HG02852 (cell line): ENCODE results near the gene CRYGN.
A peak's percentile ranks its signal among the peaks of the same experiment; 100 is the strongest.

Experiments
- ATAC-seq: cut with Tn5 transposase; IDR thresholded peaks from one replicate; pipeline ENCODE4 v1.9.1; 2021; ENCODE audit warnings: mild to moderate bottlenecking, moderate library complexity; ENCODE audit not compliant: unreplicated experiment

CRYGN gene

DNA sequence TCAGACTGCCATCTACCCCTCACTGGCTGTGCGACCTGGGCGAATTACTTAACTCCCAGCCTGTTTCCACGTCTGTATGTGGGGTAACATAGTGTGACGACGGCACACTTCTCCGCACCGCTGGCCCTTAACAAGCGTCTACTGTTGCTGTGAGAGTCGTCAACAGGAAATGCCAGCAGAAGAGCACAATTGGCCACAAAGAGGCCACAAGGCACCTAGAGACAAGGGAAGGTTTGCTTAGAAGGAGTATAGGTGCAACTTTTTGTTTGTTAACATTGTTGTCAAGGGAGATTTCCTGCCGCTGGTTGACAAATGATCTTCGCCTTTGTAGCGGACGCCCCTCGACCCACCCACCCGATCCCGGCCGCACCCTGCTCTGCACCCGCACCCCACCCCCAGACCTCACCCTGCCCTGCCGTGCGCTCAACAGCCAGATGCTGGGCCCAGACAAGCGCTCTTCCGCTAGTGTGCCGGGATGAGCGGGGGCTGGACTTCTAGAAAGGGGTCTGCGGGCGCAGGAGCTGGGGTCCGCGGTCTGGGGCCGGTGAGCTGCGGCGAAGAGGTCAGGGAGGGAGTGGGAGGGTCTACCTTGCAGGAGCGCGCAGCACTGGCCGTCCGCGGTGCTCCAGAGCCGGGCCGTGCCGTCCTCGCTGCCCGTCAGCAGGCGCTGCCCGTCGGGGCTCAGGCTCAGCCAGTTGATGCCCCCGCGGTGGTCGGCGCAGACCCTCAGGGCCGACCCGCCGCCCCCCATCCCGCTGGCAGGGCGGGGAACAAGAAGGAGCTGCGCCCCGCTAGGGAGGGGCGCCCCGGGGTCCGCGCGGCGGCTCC is 30.9 kb downstream of the CRYGN start:
- no peak for ATAC-seq

DNA sequence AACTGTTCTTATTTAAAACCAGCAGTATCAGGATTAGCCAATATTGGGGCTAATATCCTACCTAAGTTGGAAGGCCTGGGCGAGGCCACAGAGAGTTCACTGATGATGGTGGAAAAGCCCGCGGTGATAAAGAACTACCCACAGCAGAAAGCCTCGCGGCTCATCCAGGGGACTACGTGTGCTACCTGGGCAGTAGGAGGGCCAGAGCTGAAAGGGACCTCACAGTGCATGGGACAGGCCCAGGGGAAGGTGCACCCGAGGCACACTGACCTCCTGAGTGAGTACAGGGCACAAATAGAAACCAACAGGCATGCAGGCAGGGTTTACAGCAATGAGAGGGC is 31.5 kb downstream of the CRYGN start:
- ATAC-seq = no peak

DNA sequence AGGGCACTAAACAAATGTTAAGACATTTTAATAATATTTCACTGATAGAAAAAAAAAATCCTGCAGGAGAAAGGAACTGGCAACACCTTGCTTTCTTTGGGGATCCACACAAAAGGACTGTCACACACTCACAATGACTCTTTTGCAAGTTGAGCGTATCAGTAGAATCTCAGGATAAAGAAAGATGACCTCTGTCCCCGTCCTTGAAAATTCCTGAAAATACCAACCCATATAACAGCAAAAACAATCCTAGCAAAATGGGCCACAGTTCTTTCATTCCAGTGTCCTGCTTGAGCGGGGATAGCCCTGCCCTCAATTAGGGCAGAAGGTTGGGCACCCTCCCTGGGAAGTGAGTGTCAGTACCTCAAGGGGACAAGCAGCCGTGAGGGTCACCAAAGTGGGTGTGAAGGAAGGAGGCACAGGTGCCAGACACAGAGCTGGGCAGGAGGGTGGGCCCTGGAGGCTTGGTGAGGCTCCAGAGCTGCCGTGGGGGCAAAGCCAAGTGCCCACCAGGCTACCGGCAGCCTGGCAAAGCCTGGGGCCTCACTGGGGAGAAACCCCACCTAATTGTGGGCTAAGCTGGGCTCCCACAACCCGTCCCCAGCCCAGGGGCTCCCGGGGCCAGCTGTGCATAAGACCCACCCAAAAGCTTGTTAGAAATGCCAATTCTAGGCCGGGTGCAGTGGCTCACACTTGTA is 32.9 kb downstream of the CRYGN start:
- ATAC-seq = no peak

DNA sequence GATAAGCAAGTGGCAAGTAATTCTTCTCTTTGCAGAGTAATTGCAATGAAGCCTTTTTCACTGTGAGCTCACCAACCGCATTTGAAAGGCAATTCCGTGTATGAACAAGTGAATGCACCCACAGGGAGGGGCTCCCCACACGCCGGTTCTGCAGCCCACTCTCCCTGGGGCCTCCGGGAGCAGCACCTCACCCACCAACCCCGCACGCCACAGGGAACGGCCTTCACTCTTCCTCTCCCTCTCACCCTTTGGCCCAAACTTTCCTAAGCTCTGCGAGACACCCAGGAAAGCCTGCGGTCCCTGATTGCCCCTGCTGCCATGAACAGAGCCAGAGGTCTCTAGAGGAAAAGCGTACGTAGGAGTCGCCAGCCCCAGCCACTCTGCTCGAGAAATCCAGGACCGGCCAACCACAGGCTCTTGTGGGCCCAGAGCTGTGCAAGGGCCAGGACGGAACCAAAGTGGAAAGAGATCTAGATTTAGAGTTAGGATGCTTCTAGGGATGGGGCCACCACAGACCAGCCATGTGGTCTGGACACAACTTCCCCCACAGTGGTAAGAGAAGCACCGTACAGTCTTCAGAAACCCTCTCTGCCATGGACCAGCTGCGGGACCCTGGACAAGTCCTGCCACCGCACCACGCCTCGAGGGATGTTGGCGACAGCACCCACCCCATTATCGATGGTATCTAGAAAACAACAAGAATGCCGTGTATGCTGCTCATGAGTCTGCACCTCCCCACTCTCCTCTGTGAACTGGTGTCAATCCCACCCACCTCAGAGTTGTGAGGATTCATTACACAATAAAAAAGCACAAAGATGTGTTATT is 33.7 kb downstream of the CRYGN start:
- ATAC-seq = no peak

DNA sequence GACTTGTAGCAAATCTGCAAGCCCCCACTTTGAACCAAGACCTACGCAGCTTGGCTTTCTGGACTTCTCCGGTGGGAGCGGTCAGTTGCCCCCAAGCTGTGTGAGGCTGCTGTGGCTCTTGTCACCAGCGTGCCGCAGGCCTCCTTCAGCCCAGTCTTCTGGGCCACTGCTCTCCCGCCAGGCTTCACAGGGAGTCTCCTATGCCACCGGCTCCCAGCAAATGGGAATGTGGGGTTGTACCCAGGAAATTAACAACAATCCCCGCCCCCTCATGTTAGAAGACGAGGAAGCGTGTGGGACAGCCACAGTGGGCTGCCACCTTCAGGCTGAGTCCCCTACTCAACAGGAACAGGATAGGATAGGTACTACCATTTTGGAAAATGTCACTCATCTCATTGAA is 34.4 kb downstream of the CRYGN start:
- no peak for ATAC-seq

DNA sequence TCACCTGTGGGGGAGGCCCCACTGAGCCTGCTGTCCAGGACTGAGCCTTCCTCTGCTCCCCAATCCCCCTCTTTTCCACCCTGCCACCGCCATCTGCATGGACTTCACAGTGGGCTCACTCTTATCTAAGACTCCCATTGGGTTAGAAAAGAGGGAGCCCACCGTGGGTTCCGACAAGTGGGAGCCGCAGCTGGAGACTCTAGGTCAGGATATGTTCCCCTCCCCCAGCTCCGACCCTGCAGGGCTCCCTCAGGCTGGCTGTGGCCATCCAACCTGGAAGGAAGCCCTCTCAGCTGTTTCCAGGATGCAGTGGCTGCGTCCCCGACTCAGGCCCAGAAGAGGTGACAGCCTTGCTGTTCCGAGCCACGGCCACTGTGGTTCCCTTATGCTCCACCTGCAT is 34.9 kb downstream of the CRYGN start:
- ATAC-seq = no peak

DNA sequence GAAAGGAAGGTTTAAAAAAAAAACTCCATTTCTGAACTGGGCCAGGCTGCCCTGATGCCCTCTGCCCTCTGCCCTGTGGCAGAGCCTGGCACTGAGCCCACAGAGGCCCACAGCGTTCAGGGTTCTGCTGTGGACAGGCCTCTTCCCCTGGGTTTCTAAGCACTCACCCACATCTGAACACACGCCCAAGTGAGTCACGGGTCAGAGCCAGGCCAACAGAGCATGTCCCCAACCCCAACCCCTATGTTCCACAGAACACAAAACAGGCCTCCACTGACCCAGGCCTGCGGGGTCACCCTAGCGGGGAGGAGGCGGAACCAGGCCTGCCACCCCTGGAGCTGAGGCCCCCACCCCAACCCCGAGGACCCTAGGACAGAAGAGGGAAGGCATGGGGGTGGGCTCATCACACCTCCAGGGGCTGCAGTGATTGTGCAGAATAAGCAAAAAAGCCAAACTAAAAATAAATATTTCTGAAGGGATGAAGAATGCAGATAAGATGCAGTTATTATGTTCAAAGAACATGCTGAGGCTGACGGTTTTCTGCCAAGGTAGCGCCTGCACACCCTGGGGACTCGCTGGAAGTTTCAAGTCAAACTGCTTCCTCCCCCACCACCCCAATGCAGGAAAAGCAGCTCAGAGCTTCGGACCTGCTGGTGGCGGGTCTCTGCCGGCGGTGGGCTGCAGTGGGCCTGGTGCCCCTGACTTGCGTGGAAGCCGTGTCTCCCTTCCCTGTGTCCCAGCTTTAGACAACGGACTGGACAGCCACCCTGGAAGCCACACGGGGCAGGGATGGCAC is 35.5 kb downstream of the CRYGN start:
- no peak for ATAC-seq

DNA sequence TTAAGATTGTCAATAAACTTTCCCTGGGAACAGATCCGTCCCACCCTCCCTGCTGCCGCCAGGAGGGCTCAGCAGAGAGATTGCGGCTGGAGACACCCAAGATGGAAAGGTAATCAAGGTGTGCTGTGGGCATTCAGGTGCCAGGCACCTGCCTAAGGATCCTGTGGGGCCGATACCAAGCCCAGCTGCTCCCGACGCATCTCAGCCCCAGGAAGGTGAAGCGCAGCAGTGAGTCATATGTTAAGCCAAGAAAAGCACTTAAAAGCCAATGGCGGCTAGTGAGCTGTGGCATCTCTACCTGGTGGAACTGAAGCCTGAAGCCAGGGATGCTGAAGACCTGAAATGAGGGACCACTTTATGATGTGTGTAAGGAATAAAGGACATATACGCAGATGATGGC is 36.2 kb downstream of the CRYGN start:
- ATAC-seq = no peak

DNA sequence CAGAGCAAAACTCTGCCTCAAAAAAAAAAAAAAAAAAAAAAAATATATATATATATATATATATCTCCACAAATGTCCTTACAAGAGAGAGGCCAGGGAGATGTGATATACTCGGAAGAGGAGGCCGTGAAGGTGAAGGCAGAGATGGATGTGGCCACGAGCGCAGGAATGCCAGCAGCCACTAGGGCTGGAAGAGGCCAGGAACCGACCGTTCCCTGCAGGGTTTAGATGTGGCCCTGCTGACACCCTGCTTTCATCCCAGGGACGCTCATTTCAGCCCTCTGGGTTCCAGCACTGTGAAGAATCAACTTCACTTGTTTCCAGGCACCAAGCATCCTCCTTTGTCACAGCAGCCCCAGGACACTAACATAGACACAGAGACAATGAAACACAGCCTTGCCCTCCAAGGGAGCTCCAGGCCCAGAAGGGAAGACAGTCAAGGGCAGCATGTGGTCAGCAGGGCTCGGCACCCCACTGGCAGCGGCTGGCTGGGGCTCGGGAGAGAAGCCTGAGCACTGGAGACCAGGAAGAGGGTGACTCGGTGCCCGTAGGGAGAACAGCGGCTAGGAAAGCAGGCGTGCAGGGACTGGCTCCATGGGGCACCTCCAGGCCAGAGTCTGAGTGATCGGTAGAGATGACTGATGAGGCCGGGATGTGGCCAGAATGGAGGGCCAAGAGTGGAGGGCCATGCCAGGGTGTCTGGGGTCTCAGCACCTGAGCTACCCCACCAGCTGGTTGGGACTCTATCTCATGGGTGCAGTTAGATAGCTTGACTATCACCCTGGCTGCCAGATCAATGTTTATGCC is 37.7 kb downstream of the CRYGN start:
- ATAC-seq = no peak

DNA sequence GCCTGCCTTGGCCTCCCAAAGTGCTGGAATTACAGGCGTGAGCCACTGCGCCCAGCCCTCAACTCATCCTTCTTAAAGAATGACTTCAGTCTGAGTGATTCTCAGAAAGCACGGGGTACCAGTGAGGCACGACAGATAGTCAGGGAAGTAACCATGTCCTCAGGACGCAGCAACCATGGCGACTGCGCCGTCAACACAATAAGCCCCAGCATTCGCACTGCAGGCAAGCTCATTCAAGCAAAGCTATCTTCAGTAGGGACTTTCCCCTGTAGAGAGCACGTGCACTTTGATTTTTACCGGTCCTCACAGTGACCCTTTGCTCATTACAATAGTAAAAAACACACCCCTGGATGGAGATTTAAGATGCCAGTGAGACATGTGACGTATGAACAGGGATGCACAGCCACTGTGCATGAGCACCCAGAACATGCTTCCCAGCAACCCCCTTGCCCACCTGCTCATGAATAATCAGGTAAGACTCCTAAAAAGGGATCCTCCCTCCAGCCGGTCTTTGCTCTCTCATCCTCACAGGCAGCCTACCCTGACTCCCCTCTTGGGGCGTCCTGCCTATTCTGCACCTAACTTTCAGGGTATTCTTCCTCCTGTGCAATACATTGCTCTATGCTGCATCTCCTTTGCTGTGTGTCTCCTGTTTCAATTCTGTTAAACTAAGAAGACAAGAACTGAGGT is 39.2 kb downstream of the CRYGN start:
- peak; percentile 80 for ATAC-seq

DNA sequence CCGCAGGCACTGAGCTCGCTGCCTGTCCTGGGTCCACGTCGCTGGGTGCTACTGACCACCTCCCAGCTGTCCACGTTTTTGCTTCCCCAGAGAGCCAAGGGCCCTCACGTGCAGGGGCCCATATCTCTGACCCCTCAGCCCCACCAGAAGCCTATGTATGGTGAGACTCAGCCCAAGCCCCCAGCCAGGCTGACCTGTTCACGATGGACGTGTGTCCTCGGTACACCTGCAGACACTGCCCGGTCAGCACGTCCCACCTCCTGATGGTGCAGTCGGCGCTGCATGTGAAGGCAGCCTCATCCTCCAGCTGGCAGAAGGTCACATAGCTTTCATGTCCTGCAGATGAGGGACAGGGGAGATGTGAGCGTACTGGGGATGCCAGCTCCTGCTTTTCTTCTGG is 40.0 kb downstream of the CRYGN start:
- no peak for ATAC-seq

DNA sequence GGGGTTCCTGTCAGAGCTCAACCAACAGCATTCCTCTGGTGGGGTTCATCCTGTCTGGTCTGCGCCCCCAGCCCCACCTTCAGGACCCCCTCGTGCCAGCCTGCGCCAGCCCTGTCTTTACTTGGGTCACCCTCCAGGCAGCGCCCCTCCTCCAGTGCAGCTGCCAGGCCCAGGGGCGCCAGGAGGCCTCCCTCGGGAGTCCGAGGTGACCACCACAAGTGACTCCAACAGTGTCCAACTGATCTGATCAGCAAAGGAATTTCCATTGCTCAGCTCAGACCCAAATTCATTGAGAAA is 40.7 kb downstream of the CRYGN start:
- ATAC-seq = no peak

DNA sequence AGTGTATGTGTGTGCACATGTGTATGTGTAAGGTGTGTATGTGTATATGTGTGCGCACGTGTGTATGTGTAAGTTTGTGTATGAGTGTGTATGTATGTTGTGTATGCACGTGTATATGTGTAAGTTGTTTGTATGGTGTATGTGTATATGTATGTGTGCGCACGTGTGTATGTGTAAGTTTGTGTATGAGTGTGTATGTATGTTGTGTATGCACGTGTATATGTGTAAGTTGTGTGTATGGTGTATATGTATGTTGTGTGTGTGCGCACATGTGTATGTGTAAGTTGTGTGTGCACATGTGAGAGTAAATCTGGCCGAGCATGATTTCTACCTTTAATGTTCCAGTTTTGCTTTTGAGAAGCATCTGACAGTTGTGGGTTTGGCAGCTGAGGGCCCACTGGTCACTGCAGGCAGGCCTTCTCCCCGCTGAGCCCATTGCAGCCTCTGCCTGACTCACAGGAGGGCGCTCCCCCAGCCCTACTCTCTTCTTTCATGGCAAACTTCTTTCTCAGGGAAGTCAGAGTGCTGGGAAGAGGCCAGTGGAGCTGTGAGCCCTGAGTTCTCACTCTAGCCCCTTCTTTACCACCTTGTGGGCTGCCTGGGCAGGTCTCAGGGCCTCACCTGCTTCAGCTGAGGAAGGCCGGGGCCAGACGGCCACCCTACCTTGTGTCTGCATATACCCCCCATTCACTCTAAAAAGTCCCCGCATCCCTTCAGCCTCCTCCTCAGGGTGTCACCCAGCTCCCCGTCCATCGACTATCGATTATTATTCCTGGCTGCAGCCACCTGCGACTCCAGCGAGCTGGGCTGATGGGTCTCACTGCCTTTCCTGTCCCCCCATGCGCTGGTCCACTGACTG is 41.3 kb downstream of the CRYGN start:
- ATAC-seq = no peak

DNA sequence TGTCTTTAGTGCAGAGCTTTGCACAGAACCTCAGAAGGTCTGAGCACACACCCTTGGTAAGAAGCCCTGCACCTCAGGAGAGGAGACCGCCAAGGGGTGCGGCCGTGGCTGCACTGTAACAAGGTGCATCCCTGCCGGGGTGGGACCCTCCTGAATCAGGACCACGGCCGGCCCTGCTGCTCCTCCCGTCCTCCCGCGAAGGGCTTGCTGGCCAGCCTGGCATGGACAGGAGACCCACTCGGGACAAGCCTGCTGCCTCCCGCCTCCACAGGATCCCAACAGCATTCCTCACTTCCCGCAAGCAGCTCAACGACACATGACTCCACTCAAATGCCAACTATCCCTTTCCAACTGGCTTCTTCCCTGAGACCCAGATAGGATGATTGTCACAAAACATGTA is 42.9 kb downstream of the CRYGN start:
- ATAC-seq = no peak

DNA sequence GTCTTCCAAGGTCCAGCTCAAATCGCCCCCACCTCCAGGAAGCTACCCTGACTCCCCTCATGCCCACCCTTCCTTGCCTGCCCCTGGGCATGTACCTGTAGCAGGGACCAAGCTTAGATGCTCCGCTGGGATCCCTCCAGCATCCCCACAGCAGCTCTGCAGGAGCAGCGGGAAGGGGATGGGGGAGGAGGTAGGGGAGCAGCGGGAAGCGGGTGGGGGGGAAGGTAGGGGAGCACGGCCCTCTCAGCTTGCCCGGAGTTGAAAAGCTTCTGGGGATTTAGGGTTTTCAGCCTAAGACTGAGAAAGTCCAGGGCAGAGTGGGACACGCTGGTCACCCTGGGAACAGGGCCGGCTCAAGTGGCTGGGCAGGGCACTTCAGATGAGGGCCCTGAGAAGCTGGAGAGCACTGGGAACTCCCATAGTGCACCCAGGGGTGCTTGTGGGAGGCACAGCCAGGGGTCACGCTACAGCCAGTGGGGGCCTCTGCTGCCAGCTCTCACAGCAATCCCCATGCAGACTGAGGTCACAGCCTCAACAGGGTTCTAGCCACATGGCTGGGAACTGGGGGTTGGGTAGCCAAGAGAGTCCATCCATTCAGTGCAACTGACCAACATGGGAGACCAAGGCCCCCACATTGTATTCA is 43.5 kb downstream of the CRYGN start:
- ATAC-seq = no peak

DNA sequence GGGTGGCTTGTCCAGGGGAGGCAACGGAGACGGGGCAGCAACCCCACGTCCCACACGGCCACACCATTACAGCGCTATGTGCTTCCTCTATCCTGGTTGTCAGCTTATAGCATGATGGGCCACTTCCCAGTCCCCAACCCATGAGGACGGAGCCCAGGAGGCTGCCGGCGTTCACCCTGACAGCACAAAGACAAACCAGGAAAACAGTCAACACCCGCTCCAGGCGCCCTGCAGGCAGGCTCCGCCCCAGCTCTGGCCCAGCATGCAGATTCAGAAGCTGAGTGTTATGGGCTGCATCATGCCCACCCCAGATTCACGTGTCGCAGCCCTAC is 44.9 kb downstream of the CRYGN start:
- ATAC-seq = no peak

DNA sequence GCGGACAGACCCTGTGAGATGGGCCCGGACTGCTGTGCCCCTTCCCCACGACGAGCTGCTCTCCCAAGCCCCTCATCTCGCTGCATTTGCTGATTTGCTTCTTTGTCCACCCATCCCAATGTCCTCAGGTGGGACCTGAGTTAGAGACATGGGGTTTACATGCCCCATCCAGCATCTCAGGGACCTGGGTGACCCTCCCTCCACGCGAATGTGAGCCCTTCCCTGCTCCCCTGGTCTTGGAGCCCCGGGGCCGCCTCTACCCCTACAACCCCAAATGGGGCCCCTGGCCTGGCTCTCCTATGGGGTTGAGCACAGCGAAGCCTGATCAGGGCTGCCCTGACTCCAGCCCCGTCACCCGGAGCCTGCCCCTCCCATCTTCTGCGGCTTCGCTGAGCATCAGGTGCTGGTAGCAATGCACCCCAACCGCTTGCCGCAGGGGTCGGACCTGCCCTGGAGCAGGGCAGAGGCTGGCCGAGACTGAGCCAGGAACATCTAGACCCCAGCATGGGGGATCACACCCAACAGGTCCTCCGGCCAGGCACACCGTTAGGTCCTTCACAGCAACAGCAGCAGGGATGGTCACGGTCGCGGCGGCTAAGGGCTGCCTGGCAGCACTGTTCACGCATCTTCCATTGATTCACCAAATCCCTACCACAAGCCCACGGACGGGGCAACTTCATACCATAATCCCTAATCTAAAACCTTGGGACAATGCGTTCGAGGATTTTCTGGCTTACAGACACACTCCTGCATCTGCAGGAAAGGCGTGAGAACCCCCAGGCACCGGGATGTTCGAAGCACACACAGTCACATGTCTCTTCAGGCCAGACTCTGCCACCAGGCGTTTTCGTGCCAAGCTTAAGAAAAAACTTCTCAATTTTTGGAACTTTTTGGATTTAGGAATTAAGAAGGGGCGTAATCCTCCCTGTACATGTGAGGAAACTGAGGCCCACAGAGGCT is 45.6 kb downstream of the CRYGN start:
- no peak for ATAC-seq
